HEK293 (cell line): ENCODE results near the gene KRT78.

Experiments used
- CTCF ChIA-PET: fragments of 350-600 bp; formaldehyde crosslinking; extraction: SDS; loops from one replicate; lab custom pipeline; 2021; ENCODE audit warnings: antibody characterized with exemption; lab: Yijun Ruan, JAX
- POLR2A ChIA-PET: fragments of 300-600 bp; formaldehyde crosslinking; extraction: SDS; loops from one replicate; lab custom pipeline; 2020; ENCODE audit warnings: antibody characterized with exemption, inconsistent platforms; lab: Yijun Ruan, JAX
- H3K27ac ChIP-seq: fragments of 200-500 bp; sonication (Bioruptor generic); 2 replicates; pipeline ENCODE4 v1.5.1; 2014; ENCODE audit warnings: low read depth, low read length, control low read depth, inconsistent platforms; ENCODE audit errors: extremely low read depth
- H3K36me3 ChIP-seq, 2 experiments: fragments of 200-500 bp in 1 of 2; sonication (Bioruptor generic) in 1 of 2; 1 replicate in 1 of 2; 2 replicates in 1 of 2; pipeline ENCODE4 v1.5.1; 2014 to 2017; ENCODE audit warnings: inconsistent platforms in 2 of 2, low read length in 2 of 2; ENCODE audit not compliant: control insufficient read depth in 2 of 2, insufficient read depth in 1 of 2
- H3K4me1 ChIP-seq: fragments of 200-500 bp; sonication (Bioruptor generic); 2 replicates; pipeline ENCODE4 v1.5.1; 2014; ENCODE audit warnings: mild to moderate bottlenecking, low read length, inconsistent platforms; ENCODE audit not compliant: control insufficient read depth, insufficient read depth
- H3K4me3 ChIP-seq: 2 replicates; pipeline ENCODE4 v1.5.1; 2011; ENCODE audit warnings: low read depth, mild to moderate bottlenecking, control low read depth, low read length, moderate library complexity
- H3K9me3 ChIP-seq: fragments of 200-500 bp; sonication (Bioruptor generic); 2 replicates; pipeline ENCODE4 v1.5.1; 2014; ENCODE audit warnings: low read depth, low read length, inconsistent platforms; ENCODE audit not compliant: control insufficient read depth, insufficient read depth
- EGR2 ChIP-seq: fragments of 450-650 bp; formaldehyde crosslinking; IDR thresholded peaks from 2 replicates; pipeline ENCODE4 v1.5.1; 2016; ENCODE audit warnings: low read depth, missing biosample characterization, missing genetic modification characterization
- GLIS2 ChIP-seq: fragments of 450-650 bp; formaldehyde crosslinking; IDR thresholded peaks from 2 replicates; pipeline ENCODE4 v1.5.1; 2016; ENCODE audit warnings: missing biosample characterization, missing genetic modification characterization
- OVOL3 ChIP-seq: fragments of 450-650 bp; formaldehyde crosslinking; IDR thresholded peaks from 2 replicates; pipeline ENCODE4 v1.5.1; 2016; ENCODE audit warnings: missing biosample characterization, missing genetic modification characterization
- SALL2 ChIP-seq: fragments of 450-650 bp; formaldehyde crosslinking; IDR thresholded peaks from 2 replicates; pipeline ENCODE4 v1.5.0; 2017; ENCODE audit warnings: missing biosample characterization, mild to moderate bottlenecking, missing genetic modification characterization, borderline replicate concordance
- YY1 ChIP-seq: fragments of 450-650 bp; formaldehyde crosslinking; IDR thresholded peaks from 2 replicates; pipeline ENCODE4 v1.5.1; 2018; ENCODE audit warnings: missing biosample characterization, missing genetic modification characterization
- YY2 ChIP-seq: fragments of 450-650 bp; formaldehyde crosslinking; IDR thresholded peaks from 2 replicates; pipeline ENCODE4 v1.5.1; 2016; ENCODE audit warnings: missing biosample characterization, missing genetic modification characterization
- ZFP41 ChIP-seq: fragments of 450-650 bp; formaldehyde crosslinking; IDR thresholded peaks from 2 replicates; pipeline ENCODE4 v1.5.1; 2016; ENCODE audit warnings: missing biosample characterization, missing genetic modification characterization, borderline replicate concordance
- ZIC2 ChIP-seq: fragments of 450-650 bp; formaldehyde crosslinking; IDR thresholded peaks from 2 replicates; pipeline ENCODE4 v1.5.1; 2016; ENCODE audit warnings: missing biosample characterization, missing genetic modification characterization
- ZNF121 ChIP-seq: fragments of 450-650 bp; formaldehyde crosslinking; IDR thresholded peaks from 2 replicates; pipeline ENCODE4 v1.5.1; 2016; ENCODE audit warnings: missing biosample characterization, missing genetic modification characterization
- ZNF280C ChIP-seq: fragments of 450-650 bp; formaldehyde crosslinking; IDR thresholded peaks from 2 replicates; pipeline ENCODE4 v1.5.1; 2016; ENCODE audit warnings: missing biosample characterization, missing genetic modification characterization
- ZNF292 ChIP-seq: fragments of 450-650 bp; formaldehyde crosslinking; IDR thresholded peaks from 2 replicates; pipeline ENCODE4 v1.5.1; 2016; ENCODE audit warnings: low read depth, missing biosample characterization, missing genetic modification characterization, borderline replicate concordance
- ZNF350 ChIP-seq: fragments of 450-650 bp; formaldehyde crosslinking; IDR thresholded peaks from 2 replicates; pipeline ENCODE4 v1.5.0; 2017; ENCODE audit warnings: missing biosample characterization, mild to moderate bottlenecking, missing genetic modification characterization
- ZNF510 ChIP-seq: fragments of 450-650 bp; formaldehyde crosslinking; IDR thresholded peaks from 2 replicates; pipeline ENCODE4 v1.5.1; 2018; ENCODE audit warnings: mild to moderate bottlenecking, missing genetic modification characterization, missing biosample characterization; ENCODE audit not compliant: insufficient replicate concordance
- ZNF555 ChIP-seq: fragments of 450-650 bp; formaldehyde crosslinking; conservative IDR thresholded peaks from 2 replicates; pipeline ENCODE4 v1.5.1; 2017; ENCODE audit warnings: missing biosample characterization, mild to moderate bottlenecking, missing genetic modification characterization, inconsistent platforms
- ZNF571 ChIP-seq: fragments of 450-650 bp; formaldehyde crosslinking; IDR thresholded peaks from 2 replicates; pipeline ENCODE4 v1.5.0; 2017; ENCODE audit warnings: missing biosample characterization, missing genetic modification characterization
- ZNF645 ChIP-seq: fragments of 450-650 bp; formaldehyde crosslinking; IDR thresholded peaks from 2 replicates; pipeline ENCODE4; 2016; ENCODE audit warnings: missing biosample characterization, missing genetic modification characterization
- ZNF670 ChIP-seq: fragments of 450-650 bp; formaldehyde crosslinking; IDR thresholded peaks from 2 replicates; pipeline ENCODE4 v1.5.1; 2016; ENCODE audit warnings: missing biosample characterization, missing genetic modification characterization, low read depth
- ZNF692 ChIP-seq: fragments of 450-650 bp; formaldehyde crosslinking; IDR thresholded peaks from 2 replicates; pipeline ENCODE4 v1.5.1; 2016; ENCODE audit warnings: missing biosample characterization, missing genetic modification characterization
- ZNF704 ChIP-seq: fragments of 450-650 bp; formaldehyde crosslinking; IDR thresholded peaks from 2 replicates; pipeline ENCODE4 v1.5.1; 2016; ENCODE audit warnings: missing biosample characterization, missing genetic modification characterization
- ZNF777 ChIP-seq: fragments of 450-650 bp; formaldehyde crosslinking; IDR thresholded peaks from 2 replicates; pipeline ENCODE4 v1.5.1; 2017; ENCODE audit warnings: missing biosample characterization, missing genetic modification characterization, borderline replicate concordance

KRT78 gene

GRCh38 chr12:52813203-52813819 lies 35.5 kb downstream of the KRT78 start:
- Histone ChIP-seq H3K27ac (no peak overlapping the region), H3K4me1 (no peaks in the 10 kb centered on the region), H3K36me3 (no peaks in the 10 kb centered on the region), H3K4me3 (no peak overlapping the region), H3K9me3 (no peaks in the 10 kb centered on the region)
- no peak for TF ChIP-seq YY2 (tag by site-specific recombination)
- no peak for TF ChIP-seq SALL2 (tag by site-specific recombination)
- TF ChIP-seq ZNF292 (tag by site-specific recombination) = no peak
- ChIA-PET POLR2A (no interaction called here), CTCF (interaction anchor here (0.5 to 1.2 kb wide), 3 partner anchors 11 to 657 kb away, joined by 3 to 4 read pairs (median 4); no protein-coding TSS in a partner anchor)

- Histone ChIP-seq H3K36me3 (no peaks in the 10 kb centered on the region), H3K9me3 (no peaks in the 10 kb centered on the region), H3K27ac (no peak overlapping the region), H3K4me3 (no peak overlapping the region), H3K4me1 (no peaks in the 10 kb centered on the region)
- ChIA-PET CTCF (interaction anchor here (0.5 to 1.2 kb wide), 3 partner anchors 11 to 656 kb away, joined by 3 to 4 read pairs (median 4); no protein-coding TSS in a partner anchor), POLR2A (no interaction called here)
- no peak for TF ChIP-seq ZIC2 (tag by site-specific recombination)
- TF ChIP-seq ZNF645 (tag by site-specific recombination) = no peak
- TF ChIP-seq ZNF777 (tag by site-specific recombination) = no peak
- TF ChIP-seq ZFP41 (tag by site-specific recombination) = no peak
- TF ChIP-seq ZNF555 (tag by site-specific recombination) = no peak
- no peak for TF ChIP-seq YY1 (tag by site-specific recombination)
- no peak for TF ChIP-seq ZNF121 (tag by site-specific recombination)
- no peak for TF ChIP-seq ZNF670
- TF ChIP-seq EGR2 (tag by site-specific recombination) = no peak
- TF ChIP-seq OVOL3 = no peak
- no peak for TF ChIP-seq ZNF704
- TF ChIP-seq ZNF692 (tag by site-specific recombination) = no peak
- no peak for TF ChIP-seq ZNF571 (tag by site-specific recombination)
- no peak for TF ChIP-seq GLIS2
- no peak for TF ChIP-seq ZNF280C
- TF ChIP-seq ZNF350 (tag by site-specific recombination) = no peak
- no peak for TF ChIP-seq ZNF510 (tag by site-specific recombination)
These were observed 36.0 kb downstream of the KRT78 start for GRCh38 chr12:52812749-52813148.
